ENCODE results near the gene CACNA1C.

The CACNA1C gene

GRCh38 chr12:2283480-2283879, 230.7 kb downstream of the CACNA1C start:
- no peak for DNase-seq (ENCODE audit: low read depth)

- peak; percentile 87 for DNase-seq (ENCODE audit: low read depth)
Observed at GRCh38 chr12:2283916-2284315, 231.1 kb downstream of the CACNA1C start.

- DNase-seq (ENCODE audit: low read depth): peak; percentile 94
Observed at GRCh38 chr12:2284321-2284813, 231.6 kb downstream of the CACNA1C start.

- peak; percentile 86 for DNase-seq (ENCODE audit: low read depth)
Observed at GRCh38 chr12:2284857-2285256, 232.1 kb downstream of the CACNA1C start.

GRCh38 chr12:2285462-2285861, 232.7 kb downstream of the CACNA1C start:
- DNase-seq (ENCODE audit: low read depth): no peak

- peak; percentile 77 for DNase-seq (ENCODE audit: low read depth)
Observed at GRCh38 chr12:2286047-2286446, 233.3 kb downstream of the CACNA1C start.

- DNase-seq (ENCODE audit: low read depth): peak; percentile 97
Observed at GRCh38 chr12:2286461-2287131, 233.8 kb downstream of the CACNA1C start.

GRCh38 chr12:2287151-2287550, 234.4 kb downstream of the CACNA1C start:
- DNase-seq (ENCODE audit: low read depth): peak; percentile 62

- no peak for DNase-seq (ENCODE audit: low read depth)
Observed at GRCh38 chr12:2287589-2287988, 234.8 kb downstream of the CACNA1C start.

GRCh38 chr12:2288001-2288400, 235.2 kb downstream of the CACNA1C start:
- peak; percentile 88 for DNase-seq (ENCODE audit: low read depth)

GRCh38 chr12:2288471-2288870, 235.7 kb downstream of the CACNA1C start:
- DNase-seq (ENCODE audit: low read depth): no peak

- peak; percentile 79 for DNase-seq (ENCODE audit: low read depth)
Observed at GRCh38 chr12:2288875-2289274, 236.1 kb downstream of the CACNA1C start.

GRCh38 chr12:2289525-2289924, 236.7 kb downstream of the CACNA1C start:
- DNase-seq (ENCODE audit: low read depth): peak; percentile 39

GRCh38 chr12:2290091-2290490, 237.3 kb downstream of the CACNA1C start:
- DNase-seq (ENCODE audit: low read depth): no peak

- DNase-seq (ENCODE audit: low read depth): peak; percentile 79
Observed at GRCh38 chr12:2290516-2291065, 237.8 kb downstream of the CACNA1C start.

- DNase-seq (ENCODE audit: low read depth): peak; percentile 31
Observed at GRCh38 chr12:2291182-2291832, 238.5 kb downstream of the CACNA1C start.

GRCh38 chr12:2291947-2292346, 239.2 kb downstream of the CACNA1C start:
- DNase-seq (ENCODE audit: low read depth): no peak

- peak; percentile 93 for DNase-seq (ENCODE audit: low read depth)
Observed at GRCh38 chr12:2292560-2292959, 239.8 kb downstream of the CACNA1C start.

GRCh38 chr12:2294651-2295475, 242.1 kb downstream of the CACNA1C start:
- peak; percentile 87 for DNase-seq (ENCODE audit: low read depth)

- DNase-seq (ENCODE audit: low read depth): peak; percentile 92
Observed at GRCh38 chr12:2295941-2296461, 243.2 kb downstream of the CACNA1C start.

GRCh38 chr12:2297004-2297403, 244.2 kb downstream of the CACNA1C start:
- no peak for DNase-seq (ENCODE audit: low read depth)

GRCh38 chr12:2297658-2298057, 244.9 kb downstream of the CACNA1C start:
- DNase-seq (ENCODE audit: low read depth): no peak

All from EH (cell line).